HEK293T (cell line): ENCODE data around the gene SOX12.

ENCODE experiments used
- ARNT ChIP-seq: fragments of 450-650 bp; IDR thresholded peaks from 2 replicates; pipeline ENCODE4 v1.6.1; 2017; ENCODE audit warnings: mild to moderate bottlenecking
- BHLHE40 ChIP-seq: fragments of 450-650 bp; IDR thresholded peaks from 2 replicates; pipeline ENCODE4 v1.6.1; 2016; ENCODE audit warnings: mild to moderate bottlenecking, moderate library complexity, borderline replicate concordance
- CTBP1 ChIP-seq: fragments of 450-650 bp; IDR thresholded peaks from 2 replicates; pipeline ENCODE4 v1.6.1; 2016; ENCODE audit warnings: borderline replicate concordance
- FOXA1 ChIP-seq: fragments of 450-650 bp; IDR thresholded peaks from 2 replicates; pipeline ENCODE4 v1.6.1; 2016; ENCODE audit warnings: mild to moderate bottlenecking
- FOXK2 ChIP-seq: fragments of 450-650 bp; IDR thresholded peaks from 2 replicates; pipeline ENCODE4 v1.6.1; 2016; ENCODE audit warnings: mild to moderate bottlenecking
- HDGF ChIP-seq: fragments of 450-650 bp; IDR thresholded peaks from 2 replicates; pipeline ENCODE4 v1.6.1; 2017; ENCODE audit warnings: antibody characterized with exemption, borderline replicate concordance
- L3MBTL2 ChIP-seq: fragments of 450-650 bp; conservative IDR thresholded peaks from 2 replicates; pipeline ENCODE4 v1.6.1; 2016; ENCODE audit warnings: mild to moderate bottlenecking
- LEF1 ChIP-seq: fragments of 450-650 bp; IDR thresholded peaks from 2 replicates; pipeline ENCODE4 v1.6.1; 2017; ENCODE audit warnings: mild to moderate bottlenecking, borderline replicate concordance
- SP1 ChIP-seq: fragments of 450-650 bp; IDR thresholded peaks from 2 replicates; pipeline ENCODE4 v1.6.1; 2017
- SUZ12 ChIP-seq: fragments of 450-650 bp; IDR thresholded peaks from 2 replicates; pipeline ENCODE4 v1.6.1; 2016; ENCODE audit warnings: mild to moderate bottlenecking
- TARDBP ChIP-seq: fragments of 450-650 bp; IDR thresholded peaks from 2 replicates; pipeline ENCODE4 v1.6.1; 2016
- TF ChIP-seq, protein P1 (sequence below): fragments of 450-650 bp; IDR thresholded peaks from 2 replicates; pipeline ENCODE4 v1.6.1; 2016

DNA sequence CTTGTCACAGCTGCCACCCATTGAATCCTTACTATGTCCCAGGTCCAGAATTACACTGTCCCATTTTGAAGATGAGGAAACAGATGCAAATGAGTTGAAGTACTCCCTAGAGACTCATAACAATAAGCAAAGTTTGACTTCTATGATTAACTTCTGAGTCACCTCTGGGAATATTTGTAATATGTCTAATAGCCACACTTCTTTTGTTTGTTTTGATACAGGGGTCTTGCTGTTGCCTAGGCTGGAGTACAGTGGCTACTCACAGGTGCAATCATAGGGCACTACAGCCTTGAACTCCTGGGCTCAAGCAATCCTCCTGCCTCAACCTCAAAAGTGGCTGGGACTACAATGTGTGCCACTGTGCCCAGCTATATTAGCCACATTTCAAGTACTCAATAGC is 11.4 kb upstream of the SOX12 start:
- TF ChIP-seq L3MBTL2 (no peak), FOXK2 (no peak), FOXA1 (no peak), SUZ12 (no peak), TARDBP (no peak), CTBP1 (no peak), SP1 (no peak), BHLHE40 (no peak), ARNT (no peak), HDGF (no peak), LEF1 (no peak)
- TF ChIP-seq, protein P1, sequence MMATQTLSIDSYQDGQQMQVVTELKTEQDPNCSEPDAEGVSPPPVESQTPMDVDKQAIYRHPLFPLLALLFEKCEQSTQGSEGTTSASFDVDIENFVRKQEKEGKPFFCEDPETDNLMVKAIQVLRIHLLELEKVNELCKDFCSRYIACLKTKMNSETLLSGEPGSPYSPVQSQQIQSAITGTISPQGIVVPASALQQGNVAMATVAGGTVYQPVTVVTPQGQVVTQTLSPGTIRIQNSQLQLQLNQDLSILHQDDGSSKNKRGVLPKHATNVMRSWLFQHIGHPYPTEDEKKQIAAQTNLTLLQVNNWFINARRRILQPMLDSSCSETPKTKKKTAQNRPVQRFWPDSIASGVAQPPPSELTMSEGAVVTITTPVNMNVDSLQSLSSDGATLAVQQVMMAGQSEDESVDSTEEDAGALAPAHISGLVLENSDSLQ: no peak
